Measurements from ENCODE around the gene NR5A1.

DNA sequence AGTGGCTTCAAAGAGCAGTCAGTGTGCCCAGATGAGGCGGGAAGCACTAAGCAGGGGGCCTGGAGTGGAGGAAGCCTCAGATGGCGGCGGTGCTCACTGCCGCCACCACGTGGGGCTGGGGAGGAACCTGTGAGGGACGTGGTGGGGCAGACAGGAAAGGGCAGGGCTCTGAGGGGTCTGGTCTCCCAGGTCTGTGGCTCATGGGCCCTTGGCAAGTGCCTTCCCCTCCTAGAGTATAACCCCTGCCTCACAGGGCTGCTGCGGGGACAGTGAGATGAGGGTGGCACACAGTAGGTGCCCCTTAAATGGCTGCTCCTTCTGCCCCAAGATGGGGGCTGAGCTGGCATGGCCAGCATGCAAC is 26.6 kb downstream of the NR5A1 start:
- TF ChIP-seq REST (IDR thresholded peaks at IDR 0.05; ENCODE audit: low read depth, low read length) (no peak), SP1 (IDR thresholded peaks at IDR 0.05; ENCODE audit: low read depth, low read length) (no peak), SMAD1 (IDR thresholded peaks at IDR 0.05; ENCODE audit: low read depth, partially characterized antibody) (no peak), POLR2AphosphoS5 (IDR thresholded peaks at IDR 0.05; ENCODE audit: low read length) (no peak)
- TF ChIP-seq, protein P1, sequence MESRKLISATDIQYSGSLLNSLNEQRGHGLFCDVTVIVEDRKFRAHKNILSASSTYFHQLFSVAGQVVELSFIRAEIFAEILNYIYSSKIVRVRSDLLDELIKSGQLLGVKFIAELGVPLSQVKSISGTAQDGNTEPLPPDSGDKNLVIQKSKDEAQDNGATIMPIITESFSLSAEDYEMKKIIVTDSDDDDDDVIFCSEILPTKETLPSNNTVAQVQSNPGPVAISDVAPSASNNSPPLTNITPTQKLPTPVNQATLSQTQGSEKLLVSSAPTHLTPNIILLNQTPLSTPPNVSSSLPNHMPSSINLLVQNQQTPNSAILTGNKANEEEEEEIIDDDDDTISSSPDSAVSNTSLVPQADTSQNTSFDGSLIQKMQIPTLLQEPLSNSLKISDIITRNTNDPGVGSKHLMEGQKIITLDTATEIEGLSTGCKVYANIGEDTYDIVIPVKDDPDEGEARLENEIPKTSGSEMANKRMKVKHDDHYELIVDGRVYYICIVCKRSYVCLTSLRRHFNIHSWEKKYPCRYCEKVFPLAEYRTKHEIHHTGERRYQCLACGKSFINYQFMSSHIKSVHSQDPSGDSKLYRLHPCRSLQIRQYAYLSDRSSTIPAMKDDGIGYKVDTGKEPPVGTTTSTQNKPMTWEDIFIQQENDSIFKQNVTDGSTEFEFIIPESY (IDR thresholded peaks at IDR 0.05): no peak
